Fibroblast of peridontal ligament (primary cell): Measurements from ENCODE around the gene PPP2R5C.

Experiments
- DNase-seq: peaks from one replicate; pipeline ENCODE4 v3.0.0-alpha.2; 2010; ENCODE audit errors: extremely low read depth

Gene PPP2R5C

GRCh38 chr14:101865288-101865687 lies 103.8 kb downstream of the PPP2R5C start:
- DNase-seq = no peak

- DNase-seq = no peak
Measured at GRCh38 chr14:101867854-101868253, 106.3 kb downstream of the PPP2R5C start.

GRCh38 chr14:101869217-101869616 lies 107.7 kb downstream of the PPP2R5C start:
- DNase-seq = no peak

DNA sequence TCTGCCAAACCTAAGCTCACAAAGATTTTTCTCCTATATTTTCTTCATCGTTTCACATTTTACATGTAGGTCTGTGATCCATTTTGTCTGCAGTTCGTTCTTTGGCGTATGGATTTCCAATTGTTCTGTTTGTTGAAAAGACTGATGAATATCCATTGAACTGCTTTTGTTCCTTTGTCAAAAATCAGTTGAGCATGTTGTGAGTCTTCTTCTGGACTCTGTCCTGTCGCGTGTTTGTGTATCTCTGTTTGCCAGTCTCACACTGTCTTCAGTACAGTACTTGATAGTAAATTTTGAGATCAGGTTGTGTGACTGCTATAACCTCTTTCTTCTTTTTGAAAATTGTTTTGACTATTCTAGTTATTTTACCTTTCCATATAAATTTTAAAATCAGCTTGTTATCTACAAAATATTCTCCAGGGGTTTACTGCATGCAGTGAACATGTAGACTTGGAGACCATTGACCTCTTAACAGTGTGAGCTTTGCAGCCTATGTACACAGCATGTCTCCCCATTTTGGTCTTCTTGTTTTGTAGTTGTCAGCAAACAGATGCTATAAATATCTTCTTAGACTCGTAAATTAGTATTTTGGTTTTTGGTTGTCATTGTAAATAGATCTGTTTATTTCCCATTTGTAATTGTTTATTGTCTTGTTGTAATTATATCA lies 108.9 kb downstream of the PPP2R5C start:
- DNase-seq = no peak

- DNase-seq = no peak
Measured at GRCh38 chr14:101872346-101872745, 110.8 kb downstream of the PPP2R5C start.

- no peak for DNase-seq
Measured at GRCh38 chr14:101873076-101873825, 111.7 kb downstream of the PPP2R5C start.

DNA sequence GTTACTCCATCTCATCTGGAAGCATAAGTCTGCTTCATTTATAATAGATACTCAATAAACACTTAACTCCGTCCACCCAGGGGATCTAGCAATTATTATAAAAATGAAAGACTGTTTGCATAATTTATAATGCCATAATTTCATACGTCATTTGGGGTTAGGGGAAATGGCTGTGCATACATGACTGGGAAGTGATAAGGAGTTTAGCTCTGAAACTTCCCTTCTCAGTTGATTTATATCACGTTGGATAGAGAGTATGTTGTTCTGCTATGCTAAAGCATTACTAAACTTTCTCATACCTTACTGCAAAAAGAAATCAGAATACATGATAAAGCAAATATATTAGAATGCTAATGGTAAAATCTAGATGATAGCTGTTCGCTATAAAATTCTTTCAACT lies 112.5 kb downstream of the PPP2R5C start:
- DNase-seq = no peak

- DNase-seq = no peak
Measured at GRCh38 chr14:101875041-101875726, 113.7 kb downstream of the PPP2R5C start.

DNA sequence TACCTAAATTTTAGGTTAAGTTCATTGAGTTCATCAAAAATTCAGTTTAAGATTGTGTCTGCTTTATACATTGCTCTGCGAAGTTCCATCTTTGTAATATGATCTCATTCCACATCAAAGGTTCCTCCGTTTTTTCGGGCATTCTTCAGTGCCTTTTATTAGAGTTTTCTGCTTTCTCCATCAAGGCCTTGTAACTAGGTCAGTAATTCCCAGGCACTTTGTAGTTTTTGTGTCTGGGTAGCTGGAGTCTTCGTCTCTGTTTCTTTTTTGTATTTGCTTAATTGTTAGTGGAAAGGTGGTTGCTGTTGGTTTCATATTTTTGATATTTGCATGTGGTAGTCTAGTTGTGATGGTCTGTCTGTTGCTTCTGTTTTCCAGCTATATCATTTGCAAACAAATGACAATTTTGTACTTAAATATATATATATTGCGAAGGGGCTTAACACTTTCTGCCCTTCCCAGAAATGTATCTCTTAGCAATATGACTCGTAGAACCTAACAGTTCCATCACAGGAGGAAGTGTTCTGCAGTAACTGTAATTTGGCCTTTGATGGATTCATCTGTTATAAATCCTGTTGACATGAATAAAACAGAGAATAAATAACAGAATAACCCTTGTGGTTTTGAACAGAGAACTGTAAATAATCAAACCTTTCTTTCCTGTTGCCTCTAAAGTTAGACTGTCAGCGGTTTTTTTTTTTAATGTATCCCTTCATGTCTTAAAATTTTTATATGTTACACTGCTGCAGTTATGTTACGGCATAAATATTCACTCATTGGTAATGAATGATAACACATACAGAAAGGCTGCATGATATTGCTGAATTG lies 114.4 kb downstream of the PPP2R5C start:
- peak; percentile 19 for DNase-seq

GRCh38 chr14:101876555-101876938 lies 115.0 kb downstream of the PPP2R5C start:
- no peak for DNase-seq

DNA sequence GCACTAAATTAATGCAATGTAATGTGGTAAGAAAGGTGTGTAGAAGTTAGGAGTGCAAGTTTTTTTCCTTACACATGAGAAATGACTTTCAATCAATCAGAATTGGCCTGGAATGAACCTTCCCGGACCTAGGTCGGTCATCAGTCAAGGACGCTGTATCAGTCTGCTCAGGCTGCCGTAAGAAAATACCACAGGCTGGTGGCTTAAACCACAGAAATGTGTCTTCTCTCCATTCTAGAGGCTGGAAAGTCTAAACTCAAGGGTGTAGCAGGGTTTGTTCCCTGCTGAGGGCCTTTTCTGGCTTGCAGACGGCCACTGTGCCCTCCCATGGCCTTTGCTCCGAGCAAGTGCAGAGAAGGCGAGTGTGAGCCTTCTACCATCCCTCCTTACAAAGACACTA lies 116.3 kb downstream of the PPP2R5C start:
- DNase-seq = no peak

DNA sequence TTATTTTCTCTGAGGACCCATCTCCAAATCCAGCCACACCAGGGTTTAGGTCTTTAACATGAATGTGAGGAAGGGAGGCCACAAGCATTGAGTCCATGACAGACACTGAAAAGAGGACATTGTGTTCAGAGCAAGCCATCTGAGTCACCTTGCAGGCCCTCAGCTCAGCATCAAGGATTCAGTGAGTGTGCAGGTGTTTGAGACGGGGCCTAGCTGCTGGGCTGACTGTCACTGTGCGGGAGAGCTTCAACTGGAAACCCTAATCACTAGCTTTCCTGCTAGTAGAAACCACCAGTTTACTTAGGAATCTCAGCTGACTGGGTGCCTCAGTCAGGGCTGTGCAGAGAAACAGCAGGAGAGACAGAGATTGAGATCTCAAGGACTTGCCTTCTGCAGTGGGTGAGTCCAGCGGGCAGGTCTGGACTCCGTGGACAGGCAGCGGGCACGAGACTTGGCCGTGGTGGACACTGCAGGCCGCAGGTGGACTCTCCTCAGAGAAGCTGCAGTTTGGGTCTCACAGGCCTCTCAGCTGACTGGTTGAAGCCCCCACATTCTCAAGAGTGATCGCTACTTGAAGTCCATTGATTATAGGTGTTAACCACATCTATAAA lies 116.8 kb downstream of the PPP2R5C start:
- no peak for DNase-seq

- no peak for DNase-seq
Measured at GRCh38 chr14:101878822-101879528, 117.5 kb downstream of the PPP2R5C start.

- DNase-seq = no peak
Measured at GRCh38 chr14:101879529-101880336, 118.2 kb downstream of the PPP2R5C start.

GRCh38 chr14:101881426-101881825 lies 119.9 kb downstream of the PPP2R5C start:
- DNase-seq = no peak

DNA sequence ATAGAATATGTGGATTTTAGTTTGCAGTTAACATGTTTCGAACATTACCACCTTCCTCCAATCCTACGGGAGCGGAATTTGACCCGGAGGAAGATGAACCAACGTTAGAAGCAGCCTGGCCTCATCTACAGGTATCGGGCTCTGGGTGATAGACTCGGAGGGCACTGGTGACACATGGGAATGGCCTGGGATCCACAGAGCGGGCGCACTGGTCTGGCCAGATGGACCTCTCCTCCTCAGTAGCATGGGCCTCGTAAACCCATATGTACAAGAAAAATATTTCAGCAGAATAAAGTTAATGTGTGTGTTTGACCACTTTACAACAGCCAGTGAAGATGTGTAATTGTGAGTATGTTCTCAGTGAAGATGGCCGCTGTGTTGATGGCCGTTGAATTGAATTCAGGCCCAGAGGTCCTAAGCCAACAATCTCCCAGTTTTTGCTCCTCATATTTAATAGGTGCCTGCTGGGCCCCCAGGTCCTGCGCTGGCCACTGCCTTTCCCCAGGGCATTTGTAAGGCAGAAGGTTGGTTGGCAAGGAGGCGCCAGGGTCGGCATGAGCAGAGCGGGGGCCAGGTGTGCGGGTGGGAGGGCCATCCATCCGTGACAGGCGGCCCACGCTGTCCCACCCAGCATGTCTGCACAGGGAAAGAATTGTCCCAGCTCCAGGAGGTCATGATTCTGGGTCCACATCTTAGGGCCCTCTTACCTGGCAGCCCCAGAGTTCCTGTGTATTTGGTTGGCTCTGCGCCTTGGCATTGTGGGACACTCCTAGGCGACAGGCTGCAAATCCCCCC lies 120.8 kb downstream of the PPP2R5C start:
- DNase-seq = no peak

GRCh38 chr14:101884089-101884933 lies 122.8 kb downstream of the PPP2R5C start:
- DNase-seq = no peak

DNA sequence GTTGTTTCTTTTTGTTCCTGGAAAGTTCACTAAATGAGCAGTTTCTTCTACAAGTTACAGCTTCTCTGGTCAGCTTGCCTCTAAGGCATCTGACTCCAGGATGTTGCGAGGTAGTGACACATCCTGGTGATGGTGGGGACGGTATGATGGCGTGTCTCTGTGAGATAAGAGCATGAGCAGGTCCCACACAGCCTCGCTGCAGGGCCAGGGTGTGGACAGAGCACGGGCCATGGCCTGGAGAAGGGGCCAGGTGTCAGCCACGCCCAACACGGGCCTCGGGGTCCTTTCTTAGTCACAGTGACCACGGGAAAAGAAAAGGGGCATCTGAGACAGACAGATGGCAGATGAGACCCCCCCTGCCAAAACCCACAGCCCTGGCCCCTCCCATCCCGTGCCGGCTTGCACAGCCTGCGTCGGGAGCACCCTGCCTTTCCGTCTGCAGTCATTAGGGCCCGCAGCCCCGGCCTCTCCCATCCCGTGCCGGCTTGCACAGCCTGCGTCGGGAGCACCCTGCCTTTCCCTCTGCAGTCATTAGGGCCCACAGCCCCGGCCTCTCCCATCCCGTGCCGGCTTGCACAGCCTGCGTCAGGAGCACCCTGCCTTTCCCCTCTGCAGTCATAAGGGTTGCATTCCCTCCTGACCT lies 123.5 kb downstream of the PPP2R5C start:
- no peak for DNase-seq
